Measurements from ENCODE around the gene TMEM9.

DNA sequence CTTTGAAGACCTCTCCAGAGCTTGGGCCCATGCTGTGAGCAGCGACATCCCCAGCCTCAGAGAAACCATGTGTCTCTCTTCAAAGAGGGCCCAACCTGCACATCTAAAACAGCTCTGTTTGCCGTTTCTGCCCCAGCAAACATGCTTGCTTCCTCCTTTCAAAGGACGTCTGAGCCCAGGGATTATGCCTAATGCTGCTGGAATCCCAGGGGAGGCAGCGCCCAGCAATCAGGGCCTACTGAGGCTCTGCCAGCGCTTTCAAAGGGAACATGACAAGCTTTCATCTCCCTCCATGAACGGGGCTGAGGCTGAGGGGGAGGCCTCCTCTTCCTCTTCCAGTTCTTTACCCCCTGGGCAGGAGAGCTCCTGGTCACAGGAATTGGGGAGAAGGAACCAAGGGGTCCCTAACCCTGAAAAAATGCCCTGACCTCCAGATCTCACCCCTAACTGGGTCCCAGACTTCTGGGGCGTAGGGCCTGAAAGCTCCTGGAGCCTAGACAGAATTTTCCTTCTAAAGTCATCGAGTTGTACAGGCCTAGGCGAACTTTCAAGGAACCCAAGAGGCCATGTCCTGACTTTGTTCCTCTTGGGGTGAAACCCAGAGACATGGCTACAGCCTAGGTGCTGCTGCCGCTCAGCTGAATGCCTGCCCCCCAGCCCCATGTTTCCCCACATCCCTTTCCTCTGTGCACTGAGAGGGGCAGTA is 13.9 kb downstream of the TMEM9 start:
- TF ChIP-seq, protein P1, sequence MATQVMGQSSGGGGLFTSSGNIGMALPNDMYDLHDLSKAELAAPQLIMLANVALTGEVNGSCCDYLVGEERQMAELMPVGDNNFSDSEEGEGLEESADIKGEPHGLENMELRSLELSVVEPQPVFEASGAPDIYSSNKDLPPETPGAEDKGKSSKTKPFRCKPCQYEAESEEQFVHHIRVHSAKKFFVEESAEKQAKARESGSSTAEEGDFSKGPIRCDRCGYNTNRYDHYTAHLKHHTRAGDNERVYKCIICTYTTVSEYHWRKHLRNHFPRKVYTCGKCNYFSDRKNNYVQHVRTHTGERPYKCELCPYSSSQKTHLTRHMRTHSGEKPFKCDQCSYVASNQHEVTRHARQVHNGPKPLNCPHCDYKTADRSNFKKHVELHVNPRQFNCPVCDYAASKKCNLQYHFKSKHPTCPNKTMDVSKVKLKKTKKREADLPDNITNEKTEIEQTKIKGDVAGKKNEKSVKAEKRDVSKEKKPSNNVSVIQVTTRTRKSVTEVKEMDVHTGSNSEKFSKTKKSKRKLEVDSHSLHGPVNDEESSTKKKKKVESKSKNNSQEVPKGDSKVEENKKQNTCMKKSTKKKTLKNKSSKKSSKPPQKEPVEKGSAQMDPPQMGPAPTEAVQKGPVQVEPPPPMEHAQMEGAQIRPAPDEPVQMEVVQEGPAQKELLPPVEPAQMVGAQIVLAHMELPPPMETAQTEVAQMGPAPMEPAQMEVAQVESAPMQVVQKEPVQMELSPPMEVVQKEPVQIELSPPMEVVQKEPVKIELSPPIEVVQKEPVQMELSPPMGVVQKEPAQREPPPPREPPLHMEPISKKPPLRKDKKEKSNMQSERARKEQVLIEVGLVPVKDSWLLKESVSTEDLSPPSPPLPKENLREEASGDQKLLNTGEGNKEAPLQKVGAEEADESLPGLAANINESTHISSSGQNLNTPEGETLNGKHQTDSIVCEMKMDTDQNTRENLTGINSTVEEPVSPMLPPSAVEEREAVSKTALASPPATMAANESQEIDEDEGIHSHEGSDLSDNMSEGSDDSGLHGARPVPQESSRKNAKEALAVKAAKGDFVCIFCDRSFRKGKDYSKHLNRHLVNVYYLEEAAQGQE (IDR thresholded peaks at IDR 0.05; ENCODE audit: low read depth), result no peak
- TF ChIP-seq NFIC (IDR thresholded peaks at IDR 0.05) (no peak), RAD21 (IDR thresholded peaks at IDR 0.05; ENCODE audit: low read depth) (no peak), ZBTB7A (IDR thresholded peaks at IDR 0.05; ENCODE audit: low read depth) (no peak), EP300 (IDR thresholded peaks at IDR 0.05; ENCODE audit: borderline replicate concordance) (no peak), YY1 (IDR thresholded peaks at IDR 0.05; ENCODE audit: low read depth) (no peak), TCF12 (IDR thresholded peaks at IDR 0.05; ENCODE audit: low read depth) (no peak), CREB1 (IDR thresholded peaks at IDR 0.05; ENCODE audit: low read depth) (no peak), MAX (IDR thresholded peaks at IDR 0.05) (no peak), TAF1 (IDR thresholded peaks at IDR 0.05; ENCODE audit: low read depth) (no peak)
- TF ChIP-seq, protein P2, sequence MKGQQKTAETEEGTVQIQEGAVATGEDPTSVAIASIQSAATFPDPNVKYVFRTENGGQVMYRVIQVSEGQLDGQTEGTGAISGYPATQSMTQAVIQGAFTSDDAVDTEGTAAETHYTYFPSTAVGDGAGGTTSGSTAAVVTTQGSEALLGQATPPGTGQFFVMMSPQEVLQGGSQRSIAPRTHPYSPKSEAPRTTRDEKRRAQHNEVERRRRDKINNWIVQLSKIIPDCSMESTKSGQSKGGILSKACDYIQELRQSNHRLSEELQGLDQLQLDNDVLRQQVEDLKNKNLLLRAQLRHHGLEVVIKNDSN (IDR thresholded peaks at IDR 0.05), result no peak

Data from Ishikawa (cell line).